GM19468 (cell line): ENCODE measurements around the gene DBNDD1.

ENCODE experiments used
- ATAC-seq: cut with Tn5 transposase; IDR thresholded peaks from one replicate; pipeline ENCODE4 v1.9.1; 2021; ENCODE audit warnings: mild to moderate bottlenecking, moderate library complexity, moderate number of reproducible peaks; ENCODE audit not compliant: unreplicated experiment; ENCODE audit errors: extremely low read depth

The DBNDD1 gene

DNA sequence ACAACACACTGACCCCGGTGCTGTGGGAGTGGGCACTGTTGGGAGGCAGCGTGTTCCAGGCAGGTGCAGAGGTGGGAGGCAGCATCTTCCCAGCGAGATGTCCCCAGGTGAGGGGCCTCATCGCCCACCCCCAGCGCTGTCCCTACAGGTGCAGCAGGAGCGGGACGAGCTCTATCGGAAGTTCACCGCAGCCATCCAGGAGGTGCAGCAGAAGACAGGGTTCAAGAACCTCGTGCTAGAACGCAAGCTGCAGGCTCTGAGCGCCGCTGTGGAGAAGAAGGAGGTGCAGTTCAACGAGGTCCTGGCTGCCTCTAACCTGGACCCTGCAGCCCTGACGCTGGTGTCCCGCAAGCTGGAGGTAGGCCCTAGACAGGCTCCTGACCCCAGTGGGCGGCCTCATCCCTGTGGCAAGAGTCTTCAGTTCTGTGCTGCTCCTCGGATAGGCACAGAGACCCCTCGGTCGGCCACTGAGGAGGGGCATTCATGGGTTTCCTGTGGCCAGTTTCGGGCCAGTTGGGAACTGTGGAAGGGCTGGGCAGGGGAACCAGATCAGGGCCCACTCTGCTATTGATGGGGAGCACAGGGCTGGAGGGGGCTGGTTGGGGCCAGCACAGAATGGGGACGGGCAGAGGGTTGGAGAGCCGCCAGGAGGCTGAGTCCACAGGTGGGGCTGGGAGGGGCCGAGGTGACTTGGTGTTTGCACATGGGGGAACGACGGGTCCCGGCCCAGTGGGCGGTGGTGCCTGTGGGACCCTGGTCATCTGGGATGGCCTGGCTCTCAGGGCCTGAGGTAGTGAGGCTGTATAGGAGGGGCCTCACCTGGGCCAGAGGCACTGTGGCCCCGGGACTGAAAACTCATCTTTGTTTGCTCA is 21.1 kb upstream of the DBNDD1 start:
- ATAC-seq = no peak

GRCh38 chr16:90037276-90037675 is 18.0 kb upstream of the DBNDD1 start:
- no peak for ATAC-seq

- ATAC-seq = no peak
Observed at GRCh38 chr16:90035902-90036301, 16.6 kb upstream of the DBNDD1 start.

- no peak for ATAC-seq
Observed at GRCh38 chr16:90034504-90034903, 15.2 kb upstream of the DBNDD1 start.

DNA sequence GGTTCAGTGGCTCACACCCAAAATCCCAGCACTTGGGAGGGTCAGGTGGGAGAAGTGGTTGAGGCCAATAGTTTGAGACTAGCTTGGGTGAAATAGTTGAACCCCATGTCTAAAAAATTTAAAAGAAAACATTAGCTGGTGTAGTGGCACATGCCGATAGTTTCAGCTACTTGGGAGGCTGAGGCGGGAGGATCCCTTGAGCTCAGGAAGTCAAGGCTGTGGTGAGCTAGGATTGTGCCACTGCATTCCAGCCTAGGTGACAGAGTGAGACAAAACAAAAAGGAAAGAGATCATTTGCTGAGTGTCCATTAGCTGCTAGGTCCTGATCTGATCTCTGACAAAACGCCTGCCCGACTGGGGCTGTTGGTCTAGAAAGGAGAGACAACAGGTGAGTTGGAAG is 14.1 kb upstream of the DBNDD1 start:
- no peak for ATAC-seq

DNA sequence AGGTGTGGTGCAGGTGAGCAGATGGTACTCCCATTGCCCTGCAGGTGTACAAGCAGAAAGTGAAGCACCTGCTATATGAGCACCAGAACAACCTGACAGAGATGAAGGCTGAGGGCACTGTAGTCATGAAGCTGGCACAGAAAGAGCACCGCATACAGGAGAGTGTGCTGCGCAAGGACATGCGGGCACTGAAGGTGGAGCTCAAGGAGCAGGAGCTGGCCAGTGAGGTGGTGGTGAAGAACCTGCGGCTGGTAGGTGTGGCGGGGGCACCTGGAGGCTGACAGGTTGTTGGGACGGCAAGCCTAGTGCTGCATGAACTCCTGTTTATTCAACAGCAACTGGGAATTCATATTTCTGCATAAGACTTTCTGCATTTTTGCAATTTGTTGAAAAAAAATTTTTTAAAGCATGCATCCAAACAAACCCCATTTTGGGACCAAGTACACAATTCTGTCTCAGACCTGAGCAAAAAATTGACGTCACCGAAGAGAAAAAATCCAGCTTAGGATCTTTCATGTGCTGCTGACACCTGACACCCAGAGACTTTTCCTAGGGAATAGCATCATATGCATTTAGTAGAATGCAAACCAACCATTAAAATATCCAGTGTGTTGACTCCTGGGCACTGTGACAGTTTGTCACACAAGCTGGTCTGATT is 13.5 kb upstream of the DBNDD1 start:
- no peak for ATAC-seq

- ATAC-seq = no peak
Observed at GRCh38 chr16:90031931-90032673, 12.8 kb upstream of the DBNDD1 start.

DNA sequence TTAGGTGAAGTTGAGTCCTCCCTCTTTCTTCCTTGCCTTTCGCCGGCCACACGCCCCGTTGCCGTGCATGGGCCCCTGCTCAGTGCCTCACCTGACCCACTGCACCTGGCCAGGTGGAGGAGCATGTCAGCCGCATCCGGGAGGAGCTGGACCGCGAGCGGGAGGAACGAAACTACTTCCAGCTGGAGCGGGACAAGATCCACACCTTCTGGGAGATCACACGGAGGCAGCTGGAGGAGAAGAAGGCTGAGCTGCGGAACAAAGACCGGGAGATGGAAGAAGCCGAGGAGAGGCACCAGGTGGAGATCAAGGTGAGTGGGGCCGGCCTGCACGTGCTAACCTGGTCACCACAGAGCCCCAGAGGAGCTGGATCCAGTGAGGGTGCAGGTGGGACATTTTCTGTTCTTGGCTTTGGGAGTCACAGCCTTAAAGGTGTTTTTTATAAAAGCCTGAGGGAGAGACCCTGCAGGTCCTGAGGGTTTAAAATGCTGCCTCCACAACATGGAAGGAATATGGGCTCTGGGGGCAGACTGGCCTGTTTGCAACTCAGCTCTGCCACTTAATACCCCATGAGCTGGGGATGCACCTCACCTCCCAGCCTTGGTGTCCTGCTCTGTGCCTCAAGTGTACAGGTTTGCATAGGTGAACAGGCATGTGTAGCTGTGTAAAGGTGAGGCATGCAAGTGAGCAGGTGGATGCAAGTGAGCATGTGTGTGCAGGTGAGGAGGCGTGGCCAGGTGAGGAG is 12.1 kb upstream of the DBNDD1 start:
- ATAC-seq = no peak

- no peak for ATAC-seq
Observed at GRCh38 chr16:90028985-90029384, 9.7 kb upstream of the DBNDD1 start.

DNA sequence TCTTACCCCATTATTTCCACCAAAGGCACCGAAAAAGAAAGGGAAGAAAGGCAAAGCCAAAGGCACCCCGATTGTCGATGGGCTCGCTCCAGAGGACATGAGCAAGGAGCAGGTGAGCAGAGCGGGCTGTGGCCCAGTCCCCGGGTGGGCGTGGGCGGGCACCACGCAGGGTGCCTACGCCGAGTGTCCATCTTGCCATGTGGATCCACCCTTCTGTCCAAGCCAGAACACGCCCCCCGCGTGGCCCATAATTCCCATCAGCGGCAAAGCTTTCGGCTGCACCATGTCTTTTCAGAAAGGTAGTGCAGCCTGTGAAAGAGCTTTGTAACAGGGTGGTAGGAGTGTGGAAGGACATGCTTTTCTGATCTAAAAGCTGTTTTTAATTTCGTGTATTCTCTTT is 8.4 kb upstream of the DBNDD1 start:
- no peak for ATAC-seq

- no peak for ATAC-seq
Observed at GRCh38 chr16:90026135-90026534, 6.9 kb upstream of the DBNDD1 start.

GRCh38 chr16:90023078-90023447 is 3.8 kb upstream of the DBNDD1 start:
- no peak for ATAC-seq

GRCh38 chr16:90022209-90023077 is 3.2 kb upstream of the DBNDD1 start:
- ATAC-seq = no peak

- no peak for ATAC-seq
Observed at GRCh38 chr16:90020838-90021382, 1.7 kb upstream of the DBNDD1 start.

DNA sequence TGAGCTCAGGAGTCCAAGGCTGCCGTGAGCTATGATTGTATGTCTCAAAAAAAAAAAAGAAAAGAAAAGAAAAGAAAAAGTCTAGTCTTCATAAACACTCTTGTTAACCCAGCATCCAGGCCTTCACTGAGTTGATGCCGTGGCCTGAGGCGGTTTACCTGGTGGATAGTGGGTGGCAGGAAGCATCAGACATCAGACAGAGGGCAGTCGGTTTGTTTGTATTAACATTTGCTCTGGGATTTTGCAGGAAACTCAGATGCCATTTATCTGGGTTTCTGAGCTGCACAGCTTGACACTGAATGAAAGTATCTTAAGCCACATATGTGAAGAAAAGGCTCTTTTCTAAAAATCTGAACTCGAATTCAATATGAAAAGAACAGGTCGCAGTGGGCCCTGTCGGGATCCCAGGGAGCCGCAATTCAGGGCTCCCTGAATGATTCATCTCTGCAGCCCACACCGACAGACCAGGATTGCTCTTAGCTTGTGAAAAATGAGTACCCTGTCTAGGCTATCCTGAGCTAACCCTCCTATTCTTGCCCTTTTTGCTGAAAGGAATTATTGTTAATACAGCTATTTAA is 1.1 kb upstream of the DBNDD1 start:
- no peak for ATAC-seq

DNA sequence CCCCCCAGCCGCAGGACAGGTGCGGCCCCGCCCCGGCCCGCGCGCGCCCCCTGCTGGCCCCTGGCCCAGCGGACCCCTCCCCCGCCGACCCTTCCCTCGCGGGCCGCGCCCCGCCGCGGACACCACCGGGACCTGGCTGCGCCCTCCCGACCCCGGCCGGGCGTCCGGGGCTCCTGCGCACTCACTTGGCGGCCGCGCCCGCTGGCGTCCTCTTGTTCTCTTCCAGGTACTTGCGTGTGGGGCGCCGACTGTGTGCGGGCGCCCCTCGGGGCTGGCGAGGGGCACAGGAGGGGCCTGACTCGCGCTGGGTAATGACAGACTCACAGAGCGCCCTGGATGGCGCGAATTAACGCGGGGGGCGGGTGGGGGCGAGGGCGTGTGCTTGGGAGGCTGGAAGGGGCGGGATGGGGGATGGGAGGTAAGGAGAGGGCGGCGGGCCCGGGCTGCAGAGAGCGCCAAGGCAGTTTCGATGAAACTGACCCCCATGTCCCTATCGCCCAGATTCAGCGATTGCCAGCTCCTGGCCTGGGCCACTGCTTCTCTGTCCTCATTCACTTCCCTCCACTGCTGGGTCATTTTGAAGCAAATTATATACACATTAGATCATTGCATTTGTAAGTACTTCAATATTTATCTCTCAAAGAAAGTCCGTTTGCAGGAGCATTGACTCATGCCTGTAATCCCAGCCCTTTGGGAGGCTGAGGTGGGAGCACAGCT is 445 bp upstream of the DBNDD1 start:
- ATAC-seq = no peak

GRCh38 chr16:90018297-90018651 is 982 bp downstream of the DBNDD1 start:
- ATAC-seq = no peak

DNA sequence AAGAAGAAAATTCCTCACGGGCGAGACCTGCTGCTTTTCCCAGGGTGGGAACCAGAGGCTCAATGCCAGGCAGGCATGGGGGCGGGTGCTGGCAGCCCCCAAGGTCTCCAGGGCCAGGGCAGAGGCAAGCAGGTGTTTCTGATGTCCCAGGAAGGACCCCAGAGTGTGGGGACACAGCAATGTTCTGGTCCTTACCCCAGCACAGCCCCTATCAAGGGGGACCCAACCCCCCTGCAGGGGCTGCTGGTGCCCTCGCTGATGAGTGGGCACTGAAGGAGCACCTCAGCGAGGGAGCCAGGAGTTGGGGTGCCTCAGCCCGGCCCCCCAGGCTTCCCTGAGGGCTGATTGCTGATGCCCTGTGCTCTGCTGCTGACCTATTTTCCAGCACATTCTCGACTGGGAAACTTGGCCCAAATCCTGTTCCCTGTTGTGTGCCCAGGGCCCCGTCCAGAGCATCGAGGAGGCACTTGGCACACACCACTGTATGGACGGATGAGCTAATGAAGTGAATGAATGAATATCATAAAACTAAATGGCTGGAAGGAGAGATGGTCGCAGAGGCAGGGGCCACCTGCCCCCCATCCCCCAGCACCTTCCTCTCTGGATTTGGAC is 2.8 kb downstream of the DBNDD1 start:
- ATAC-seq = no peak
